Stimulated activated CD4-positive, alpha-beta T cell treated with anti-CD3 and anti-CD28 coated beads, Interleukin-4, amount 100 ng/mL, for 4 hours (primary cell): ENCODE data around the gene PLIN1.
"Not testable (repeated sequence)": the region's sequence is repeated elsewhere in the genome, so short reads cannot be mapped to it uniquely, and the experiment has no call there.

Experiments
- DNase-seq, 2 experiments: peaks; one replicate each; pipeline ENCODE4 v3.0.0-alpha.2; 2020

Gene PLIN1, protein sequence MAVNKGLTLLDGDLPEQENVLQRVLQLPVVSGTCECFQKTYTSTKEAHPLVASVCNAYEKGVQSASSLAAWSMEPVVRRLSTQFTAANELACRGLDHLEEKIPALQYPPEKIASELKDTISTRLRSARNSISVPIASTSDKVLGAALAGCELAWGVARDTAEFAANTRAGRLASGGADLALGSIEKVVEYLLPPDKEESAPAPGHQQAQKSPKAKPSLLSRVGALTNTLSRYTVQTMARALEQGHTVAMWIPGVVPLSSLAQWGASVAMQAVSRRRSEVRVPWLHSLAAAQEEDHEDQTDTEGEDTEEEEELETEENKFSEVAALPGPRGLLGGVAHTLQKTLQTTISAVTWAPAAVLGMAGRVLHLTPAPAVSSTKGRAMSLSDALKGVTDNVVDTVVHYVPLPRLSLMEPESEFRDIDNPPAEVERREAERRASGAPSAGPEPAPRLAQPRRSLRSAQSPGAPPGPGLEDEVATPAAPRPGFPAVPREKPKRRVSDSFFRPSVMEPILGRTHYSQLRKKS

DNA sequence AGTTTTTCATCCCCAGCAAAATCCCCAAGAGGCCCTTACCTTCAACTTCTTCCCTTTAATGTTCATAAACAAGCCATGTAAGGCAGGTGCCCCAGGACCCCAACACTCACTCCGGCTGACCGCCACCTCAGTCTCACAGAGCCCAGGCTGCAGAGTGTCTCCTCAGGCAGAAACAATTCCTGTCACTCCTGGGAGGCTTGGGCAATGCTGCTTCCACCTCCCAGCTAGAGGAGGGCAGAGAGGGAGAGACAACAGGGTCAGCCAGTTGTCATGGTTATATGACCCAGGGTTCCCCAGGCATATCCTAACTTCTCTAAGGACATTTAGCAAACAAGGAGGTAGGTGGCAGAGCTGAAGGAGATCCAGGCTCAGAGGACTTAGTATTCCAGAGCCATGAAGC is at the start of gene PLIN1:
Gene PLIN1, minus strand, starts transcription at position 156 of the 400 bp plus-strand sequence. CDS start 1,878 bp downstream, outside the sequence.
- DNase-seq, result no peak

DNA sequence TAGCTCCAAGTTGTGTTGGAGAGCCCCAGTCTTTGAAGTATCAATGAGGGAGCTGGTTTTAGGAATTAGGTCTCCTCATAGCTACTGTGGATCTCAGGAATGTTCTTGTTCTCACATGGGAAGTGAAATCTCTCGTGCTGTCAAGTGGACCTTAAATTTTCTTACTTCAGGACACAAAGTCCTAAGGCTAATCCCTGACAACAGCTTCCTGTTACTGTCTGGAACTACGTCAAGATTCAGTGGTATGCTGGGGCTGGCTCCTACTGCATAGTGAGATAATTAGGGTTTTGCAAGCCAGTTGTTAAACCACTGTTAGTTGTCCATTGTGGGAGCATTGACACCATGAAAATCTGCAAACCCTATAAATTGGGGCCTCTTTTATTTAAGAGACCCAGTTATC is 49.1 kb upstream of the PLIN1 start:
- no peak for DNase-seq

DNA sequence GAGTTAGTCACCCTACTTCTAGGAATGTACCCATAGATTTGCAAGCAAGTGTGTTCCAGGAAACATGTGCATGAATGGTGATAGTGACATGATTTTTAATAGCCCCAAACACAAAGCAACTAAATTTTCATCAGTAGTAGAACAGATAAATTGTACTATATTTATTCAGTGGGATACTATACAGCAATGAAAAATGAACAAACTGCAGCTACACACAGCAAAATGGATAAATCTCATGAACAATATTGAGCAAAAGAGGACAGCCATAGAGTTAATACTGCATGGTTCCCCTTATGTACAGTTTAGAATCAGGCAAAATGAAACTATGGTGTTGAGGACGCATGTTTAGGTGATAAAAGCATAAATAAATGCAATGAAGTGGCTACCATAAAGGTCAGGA is 45.9 kb upstream of the PLIN1 start:
- DNase-seq, result no peak

GRCh38 chr15:89724621-89725020 is 45.5 kb upstream of the PLIN1 start:
- no peak for DNase-seq

DNA sequence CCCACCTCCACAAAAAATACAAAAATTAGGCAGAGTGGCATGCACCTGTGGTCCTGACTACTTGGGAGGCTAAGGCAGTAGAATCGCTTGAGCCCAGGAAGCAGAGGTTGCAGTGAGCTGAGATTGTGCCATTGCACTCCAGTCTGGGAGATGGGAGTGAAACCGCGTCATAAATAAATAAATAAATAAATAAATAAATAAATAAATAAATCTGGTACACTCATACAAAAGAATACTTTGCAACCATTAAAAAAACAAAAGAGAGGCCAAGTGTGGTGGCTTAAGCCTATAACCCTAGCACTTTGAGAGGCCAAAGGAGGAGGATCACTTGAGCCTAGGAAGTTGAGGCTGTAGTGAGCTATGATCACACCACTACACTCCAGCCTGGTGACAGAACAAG is 43.9 kb upstream of the PLIN1 start:
- no peak for DNase-seq

- DNase-seq, result no peak
These were observed 35.6 kb upstream of the PLIN1 start for GRCh38 chr15:89714775-89715174.

DNA sequence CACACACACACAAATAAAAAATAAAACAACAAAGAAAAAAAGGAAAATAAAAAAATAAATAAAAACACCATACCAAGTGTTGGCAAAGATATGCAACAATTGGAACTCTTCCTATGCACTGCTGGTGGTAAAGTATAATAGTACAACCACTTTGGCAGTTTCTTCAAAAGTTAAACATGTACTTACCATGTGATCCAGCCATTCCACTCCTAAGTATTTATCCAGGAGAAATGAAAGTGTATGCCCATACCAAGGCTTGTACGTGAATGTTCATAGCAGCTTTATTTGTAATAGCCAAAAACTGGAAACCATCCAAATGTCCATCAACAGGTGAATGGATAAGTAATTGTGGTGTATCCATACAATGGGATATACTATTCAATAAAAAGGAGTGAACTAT is 28.4 kb upstream of the PLIN1 start:
- DNase-seq, result no peak

DNA sequence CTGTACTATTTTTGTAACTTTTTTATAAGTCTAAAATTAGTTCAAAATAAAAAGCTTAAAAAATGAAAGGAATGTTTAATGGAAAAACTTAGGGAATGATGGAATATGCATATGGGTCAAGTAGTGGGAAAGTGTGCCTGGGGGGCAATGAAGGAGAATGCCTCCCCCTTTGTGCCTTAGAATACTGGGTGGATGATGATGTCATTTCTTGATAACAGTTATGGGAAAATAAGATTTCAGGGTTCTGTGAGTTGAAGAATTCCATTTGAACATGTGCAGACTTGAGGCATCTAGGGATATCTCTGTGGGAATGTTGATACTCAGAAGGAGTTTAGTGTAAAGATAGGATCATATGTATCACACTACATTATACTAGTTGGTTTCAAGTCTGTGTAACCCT is 25.2 kb upstream of the PLIN1 start:
- no peak for DNase-seq

- no peak for DNase-seq
These were observed 16.0 kb upstream of the PLIN1 start for GRCh38 chr15:89695198-89695597.

DNA sequence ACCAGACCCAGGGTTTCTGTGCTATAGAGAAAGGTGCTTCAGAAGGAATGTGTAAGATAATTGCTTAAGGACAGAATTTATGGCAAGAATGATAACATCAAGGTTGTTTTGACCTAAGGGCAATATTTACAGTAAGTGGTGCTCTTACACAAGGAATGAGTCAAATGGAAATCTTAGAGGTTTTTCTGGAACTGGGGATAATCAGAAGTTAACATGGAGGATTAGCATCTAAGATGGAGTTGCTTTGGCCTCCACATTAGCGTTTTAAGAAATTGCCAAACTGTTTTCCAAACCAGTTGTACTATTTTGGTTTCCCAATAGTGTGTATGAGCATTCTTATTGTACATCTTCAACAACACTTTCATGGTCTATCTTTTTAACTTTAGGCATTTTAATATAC is 14.5 kb upstream of the PLIN1 start:
- DNase-seq, result no peak

DNA sequence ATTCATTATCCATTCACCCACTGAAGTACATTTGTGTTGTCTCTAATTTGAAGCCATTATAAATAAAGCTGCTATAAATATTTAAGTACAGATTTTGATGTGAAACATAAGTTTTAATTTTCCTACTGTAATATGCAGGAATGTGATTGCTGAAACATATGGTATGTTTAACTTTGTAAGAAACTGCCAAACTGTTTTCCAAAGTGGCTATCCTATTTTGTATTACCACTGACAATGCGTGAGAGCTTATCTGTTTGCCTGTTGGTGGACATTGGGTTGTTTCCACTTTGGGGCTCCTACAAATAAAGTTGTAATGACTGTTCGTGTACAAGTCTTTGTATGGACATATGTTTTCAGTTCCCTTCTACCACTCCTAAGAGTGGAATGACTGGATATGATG is 13.9 kb upstream of the PLIN1 start:
- DNase-seq, result no peak

DNA sequence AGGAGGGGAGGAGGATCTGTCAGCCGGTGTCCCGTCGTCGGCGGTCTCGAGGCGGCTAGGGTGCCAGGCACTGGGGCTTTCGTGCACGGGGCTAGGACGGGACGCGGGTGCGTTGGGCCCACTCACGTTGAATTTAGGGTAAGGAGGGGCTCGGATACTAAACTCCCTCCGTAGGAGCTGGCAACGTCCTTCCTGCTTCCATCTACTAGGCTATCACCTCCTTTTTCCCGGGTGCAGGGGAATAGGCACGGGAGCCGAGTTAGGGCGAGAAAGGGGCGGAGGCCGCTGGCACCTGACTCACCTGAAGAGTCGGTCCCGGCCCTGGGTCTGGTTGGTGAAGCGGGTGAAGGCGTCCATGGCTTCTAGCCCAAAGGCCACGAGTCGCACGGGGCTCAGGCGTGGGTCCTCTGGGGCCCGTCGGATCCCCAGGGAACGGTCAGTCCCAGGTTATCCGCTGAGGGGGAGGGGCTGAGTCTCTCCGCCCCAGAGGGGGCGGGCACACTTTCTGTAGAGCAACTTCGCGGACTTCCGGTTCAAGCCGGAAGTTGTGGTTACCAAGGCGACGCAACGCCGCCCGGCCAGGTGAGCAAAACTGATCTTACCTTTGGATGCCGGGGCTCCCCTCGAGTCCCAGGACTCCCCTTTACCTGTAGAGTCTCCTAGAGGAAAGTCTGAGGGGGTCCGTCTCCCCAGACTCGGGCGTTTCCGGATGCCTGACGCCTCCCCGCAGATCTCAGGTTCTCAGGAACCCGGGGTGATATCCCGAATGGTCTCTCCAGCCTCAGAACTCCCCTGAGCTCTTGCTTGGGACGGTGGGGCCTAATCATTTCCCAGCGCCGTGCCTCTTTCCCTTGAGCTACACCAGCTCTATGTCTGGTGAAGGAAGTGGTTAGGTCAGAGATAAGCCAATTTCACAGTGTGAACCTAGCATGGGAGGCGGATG is 11.4 kb upstream of the PLIN1 start, which contains the start of the genes PEX11A and WDR93:
Gene PEX11A, minus strand, starts transcription at position 479 of the 943 bp plus-strand sequence. Its CDS starts 122 bp downstream, at position 357.
Gene WDR93, plus strand, starts transcription at position 536 of the 943 bp plus-strand sequence. CDS start 10,936 bp downstream, outside the sequence.
- DNase-seq, result peak; percentile 73 to 77

- DNase-seq, result not testable (repeated sequence)
These were observed 10.7 kb upstream of the PLIN1 start for GRCh38 chr15:89689930-89690275.

DNA sequence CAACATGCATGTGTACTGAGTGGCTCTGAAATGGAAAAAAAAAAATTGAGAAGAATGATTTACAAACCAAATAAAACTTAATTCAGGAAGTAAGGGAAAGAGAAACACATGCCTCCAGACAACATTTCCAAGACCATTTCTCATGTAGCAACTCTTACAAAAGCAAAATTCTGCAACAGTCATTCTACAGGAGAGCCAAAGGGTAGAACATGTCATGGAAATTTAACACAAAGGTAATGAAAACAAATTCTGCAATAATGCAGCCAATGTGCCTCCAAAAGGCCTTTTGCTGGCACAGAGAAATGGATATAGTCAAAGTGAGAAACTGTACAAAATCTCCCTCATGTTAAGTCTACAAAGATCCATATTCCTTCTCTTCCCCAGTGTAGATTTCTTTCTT is 7.4 kb upstream of the PLIN1 start:
- DNase-seq, result no peak

GRCh38 chr15:89685995-89686394 is 6.8 kb upstream of the PLIN1 start:
- no peak for DNase-seq

GRCh38 chr15:89681146-89681545 is 2.0 kb upstream of the PLIN1 start:
- DNase-seq, result no peak

DNA sequence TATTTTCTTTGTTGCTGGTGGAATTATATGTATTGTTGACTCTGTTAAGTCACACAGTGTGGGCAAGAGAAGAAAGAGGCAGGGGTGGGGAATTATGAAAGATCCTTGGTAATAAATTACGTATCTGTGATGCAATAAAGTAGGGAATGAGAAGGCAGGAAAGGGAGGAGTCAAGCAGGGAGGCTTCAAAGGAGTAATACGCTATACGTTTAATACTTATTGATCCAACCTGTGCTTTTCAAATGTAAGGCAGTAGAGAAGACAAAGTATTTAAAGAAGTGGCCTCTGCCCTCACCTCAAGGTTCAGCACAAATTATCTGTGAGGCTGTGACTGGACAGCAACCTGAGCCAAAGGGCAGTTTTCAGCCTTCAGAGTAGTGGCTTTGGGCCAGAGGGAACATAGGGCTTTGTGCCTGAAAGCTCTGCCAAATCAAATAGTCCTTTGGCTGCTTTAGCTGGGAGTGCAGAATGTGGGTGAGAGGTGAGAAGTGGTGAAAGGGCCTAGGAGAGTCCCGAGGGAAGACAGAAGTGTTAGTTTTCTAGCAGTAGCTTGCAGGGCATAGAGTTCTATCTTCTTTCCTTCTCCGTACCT is 1.2 kb upstream of the PLIN1 start:
- no peak for DNase-seq

- no peak for DNase-seq
These were observed 1.8 kb downstream of the PLIN1 start for GRCh38 chr15:89677381-89677780.

GRCh38 chr15:89675606-89676005 is 3.6 kb downstream of the PLIN1 start:
- DNase-seq, result no peak

- no peak for DNase-seq
These were observed 4.6 kb downstream of the PLIN1 start for GRCh38 chr15:89674526-89674925.

- no peak for DNase-seq
These were observed 6.0 kb downstream of the PLIN1 start for GRCh38 chr15:89673165-89673512.

GRCh38 chr15:89672221-89673164 is 6.7 kb downstream of the PLIN1 start:
- no peak for DNase-seq
